Urinary bladder (tissue), 4 donors: ENCODE data around the gene LNX1. TPM values are rescaled to one million over a fixed set of nuclear protein-coding genes. Genes with fewer than 3 reads are reported as not detected.
A peak's percentile ranks its signal among the peaks of the same experiment; 100 is the strongest.

ENCODE experiments used
- DNase-seq: peaks from one replicate; pipeline ENCODE4 v3.0.0-alpha.2; 2015; ENCODE audit errors: extremely low spot score
- H3K27ac ChIP-seq: one replicate; pipeline ENCODE4 v1.5.1; 2013; ENCODE audit warnings: low read depth, mild to moderate bottlenecking, moderate library complexity
- H3K36me3 ChIP-seq: one replicate; pipeline ENCODE4 v1.6.1; 2013; ENCODE audit warnings: mild to moderate bottlenecking, moderate library complexity; ENCODE audit not compliant: insufficient read depth
- H3K4me1 ChIP-seq: one replicate; pipeline ENCODE4 v1.6.1; 2013; ENCODE audit warnings: mild to moderate bottlenecking, moderate library complexity; ENCODE audit not compliant: insufficient read depth
- H3K4me3 ChIP-seq: one replicate; pipeline ENCODE4 v1.5.1; 2013; ENCODE audit warnings: low read depth, low read length
- WGBS: extraction: QIAGEN DNeasy Blood & Tissue Kit; methylation state at CpG from one replicate; pipeline ENCODE4 v1.1.7; 2013; 5-methylcytosine and 5-hydroxymethylcytosine counted together
- polyA plus RNA-seq: library from polyadenylated mRNA; stranded (reverse); fragments of 200-250 nt; gene quantifications from one replicate; pipeline ENCODE4 v1.2.3, GENCODE V29; 2013
- total RNA-seq: library from RNA; depleted of rRNA; stranded (reverse); fragments of >200 nt; gene quantifications from one replicate; pipeline ENCODE4 v1.2.3, GENCODE V29; 2014
- donor health status: healthy with polysubstance abuse.
- donor health status: healthy.

The LNX1 gene
- total and polyA plus RNA-seq, 2 donors, result 6.6 to 7.9 TPM

GRCh38 chr4:53507671-53508286 lies 83.5 kb downstream of the LNX1 start:
- 82% methylated on average over 17 of the region's 17 CpGs for WGBS
- Histone ChIP-seq H3K4me1 (no peaks in the 10 kb centered on the region), H3K27ac (no peak overlapping the region), H3K4me3 (no peak overlapping the region), H3K36me3 (no peaks in the 10 kb centered on the region)
- DNase-seq, result no peak

GRCh38 chr4:53507058-53507457 lies 84.2 kb downstream of the LNX1 start:
- H3K36me3 ChIP-seq, result no peaks in the 10 kb centered on the region
- 95% methylated on average over 7 of the region's 7 CpGs for WGBS
- no peaks in the 10 kb centered on the region for H3K4me1 ChIP-seq
- no peak for DNase-seq
- no peak overlapping the region for H3K27ac ChIP-seq
- no peak overlapping the region for H3K4me3 ChIP-seq

- 88% methylated on average over 2 of the region's 2 CpGs for WGBS
These were observed 85.3 kb downstream of the LNX1 start for GRCh38 chr4:53505947-53506346.

GRCh38 chr4:53502094-53502493 lies 89.2 kb downstream of the LNX1 start:
- no peak overlapping the region for H3K27ac ChIP-seq
- no peaks in the 10 kb centered on the region for H3K36me3 ChIP-seq
- 86% methylated on average over 1 of the region's 1 CpG for WGBS
- H3K4me3 ChIP-seq, result no peak overlapping the region
- DNase-seq, result no peak
- H3K4me1 ChIP-seq, result no peaks in the 10 kb centered on the region

More at GRCh38 chr4:53505947-53506346, 85.3 kb downstream of the LNX1 start:
- Histone ChIP-seq H3K36me3 (no peaks in the 10 kb centered on the region), H3K27ac (no peak overlapping the region), H3K4me3 (no peak overlapping the region), H3K4me1 (no peaks in the 10 kb centered on the region)
- DNase-seq, result no peak

GRCh38 chr4:53501561-53501960 lies 89.7 kb downstream of the LNX1 start:
- no peak for DNase-seq
- WGBS, result 97% methylated on average over 4 of the region's 4 CpGs
- Histone ChIP-seq H3K4me3 (no peak overlapping the region), H3K4me1 (no peaks in the 10 kb centered on the region), H3K27ac (no peak overlapping the region), H3K36me3 (no peaks in the 10 kb centered on the region)

- Histone ChIP-seq H3K4me1 (no peaks in the 10 kb centered on the region), H3K4me3 (no peak overlapping the region), H3K36me3 (peaks cover 3% of the 10 kb centered on the region), H3K27ac (no peak overlapping the region)
- no peak for DNase-seq
- 96% methylated on average over 2 of the region's 2 CpGs for WGBS
These were observed 90.7 kb downstream of the LNX1 start for GRCh38 chr4:53500546-53500945.

GRCh38 chr4:53499791-53500190 lies 91.5 kb downstream of the LNX1 start:
- peaks cover 3% of the 10 kb centered on the region for H3K36me3 ChIP-seq
- DNase-seq, result no peak
- no peak overlapping the region for H3K27ac ChIP-seq
- no peak overlapping the region for H3K4me3 ChIP-seq
- 100% methylated on average over 1 of the region's 1 CpG for WGBS
- H3K4me1 ChIP-seq, result no peaks in the 10 kb centered on the region

GRCh38 chr4:53498706-53499105 lies 92.6 kb downstream of the LNX1 start:
- H3K4me1 ChIP-seq, result no peaks in the 10 kb centered on the region
- H3K4me3 ChIP-seq, result no peak overlapping the region
- DNase-seq, result no peak
- no peak overlapping the region for H3K27ac ChIP-seq
- peaks cover 3% of the 10 kb centered on the region for H3K36me3 ChIP-seq
- 85% methylated on average over 2 of the region's 2 CpGs for WGBS

- Histone ChIP-seq H3K4me1 (no peaks in the 10 kb centered on the region), H3K27ac (no peak overlapping the region), H3K4me3 (no peak overlapping the region), H3K36me3 (peaks cover 3% of the 10 kb centered on the region)
- WGBS, result 41% methylated on average over 7 of the region's 7 CpGs
- no peak for DNase-seq
These were observed 93.6 kb downstream of the LNX1 start for GRCh38 chr4:53497487-53498244.

GRCh38 chr4:53494851-53495250 lies 96.4 kb downstream of the LNX1 start:
- no peak overlapping the region for H3K27ac ChIP-seq
- WGBS, result 88% methylated on average over 6 of the region's 6 CpGs
- H3K4me3 ChIP-seq, result no peak overlapping the region
- peaks cover 3% of the 10 kb centered on the region for H3K36me3 ChIP-seq
- DNase-seq, result no peak
- no peaks in the 10 kb centered on the region for H3K4me1 ChIP-seq

- Histone ChIP-seq H3K4me1 (no peaks in the 10 kb centered on the region), H3K27ac (peak overlapping the region; percentile 52), H3K36me3 (peaks cover 4% of the 10 kb centered on the region), H3K4me3 (no peak overlapping the region)
- DNase-seq, result no peak
- 36% methylated on average over 3 of the region's 3 CpGs for WGBS
These were observed 100.2 kb downstream of the LNX1 start for GRCh38 chr4:53490965-53491622.

- H3K36me3 ChIP-seq, result peaks cover 2% of the 10 kb centered on the region
- H3K4me3 ChIP-seq, result no peak overlapping the region
- WGBS, result 36% methylated on average over 6 of the region's 6 CpGs
- H3K27ac ChIP-seq, result peak overlapping the region; percentile 77
- DNase-seq, result no peak
- H3K4me1 ChIP-seq, result no peaks in the 10 kb centered on the region
These were observed 100.9 kb downstream of the LNX1 start for GRCh38 chr4:53490161-53490956.

- Histone ChIP-seq H3K27ac (no peak overlapping the region), H3K36me3 (peaks cover 2% of the 10 kb centered on the region), H3K4me1 (no peaks in the 10 kb centered on the region), H3K4me3 (no peak overlapping the region)
- DNase-seq, result no peak
These were observed 101.9 kb downstream of the LNX1 start for GRCh38 chr4:53489279-53489889.
